LNCaP clone FGC (cell line): ENCODE data around the gene NUPR1.
"Not testable (repeated sequence)": the region's sequence is repeated elsewhere in the genome, so short reads cannot be mapped to it uniquely, and the experiment has no call there.

Experiments used
- DNase-seq: peaks from one replicate; pipeline ENCODE4 v3.0.0-alpha.2; 2011; ENCODE audit warnings: low read depth
- H3K4me3 ChIP-seq: 2 replicates; pipeline ENCODE4 v1.5.1; 2011; ENCODE audit warnings: mild to moderate bottlenecking, low read depth, low read length, control low read depth
- TF ChIP-seq, protein P1 (sequence below): IDR thresholded peaks from 2 replicates; pipeline ENCODE4 v1.5.1; 2012; ENCODE audit warnings: mild to moderate bottlenecking; ENCODE audit not compliant: control insufficient read depth, insufficient read depth; ENCODE audit errors: extremely low read depth

The NUPR1 gene

DNA sequence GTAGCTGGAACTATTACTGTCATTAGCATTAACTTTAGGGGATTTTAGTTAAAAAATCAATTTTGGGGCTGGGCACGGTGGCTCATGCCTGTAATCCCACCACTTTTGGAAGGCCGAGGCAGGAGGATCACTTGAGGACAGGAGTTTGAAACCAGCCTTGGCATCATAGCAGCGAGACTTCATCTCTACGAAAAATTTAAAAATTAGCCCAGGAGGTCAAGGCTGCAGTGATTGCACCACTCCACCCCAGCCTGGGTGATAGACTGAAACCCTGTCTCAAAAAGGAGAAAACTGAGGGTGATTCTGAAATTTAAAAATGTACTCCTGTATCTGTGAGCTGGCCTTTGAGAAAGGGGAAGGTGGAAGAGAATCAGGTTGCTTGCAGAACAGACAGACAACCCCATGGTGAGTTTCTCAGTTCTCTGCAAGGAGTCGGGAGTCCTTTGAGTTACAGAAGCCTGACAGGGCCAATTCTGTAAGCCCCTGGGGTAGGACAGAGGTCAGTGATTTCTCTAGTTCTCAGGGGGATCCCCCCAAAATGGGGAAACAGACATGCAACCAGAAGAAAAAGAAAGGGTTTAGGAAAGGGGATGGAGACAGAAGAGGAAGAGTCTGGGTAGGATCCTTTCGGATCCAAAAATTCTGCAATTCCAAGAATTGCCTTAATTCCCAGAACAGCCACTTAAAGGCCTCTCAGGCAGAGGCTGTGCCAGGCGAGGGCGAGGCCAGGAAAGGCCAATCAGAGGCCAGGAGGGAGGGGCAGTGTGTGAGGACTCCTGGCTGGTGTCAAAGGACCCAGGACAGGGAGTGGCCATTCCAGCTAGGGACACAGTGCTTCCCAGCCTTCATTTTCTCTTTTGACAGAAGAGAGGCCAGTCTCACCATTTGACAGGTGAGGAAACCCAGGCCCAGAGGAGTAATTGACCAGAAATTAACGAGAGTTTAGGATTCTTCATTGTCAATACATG lies 6.7 kb downstream of the NUPR1 start:
- DNase-seq = peak; percentile 51
- TF ChIP-seq, protein P1, sequence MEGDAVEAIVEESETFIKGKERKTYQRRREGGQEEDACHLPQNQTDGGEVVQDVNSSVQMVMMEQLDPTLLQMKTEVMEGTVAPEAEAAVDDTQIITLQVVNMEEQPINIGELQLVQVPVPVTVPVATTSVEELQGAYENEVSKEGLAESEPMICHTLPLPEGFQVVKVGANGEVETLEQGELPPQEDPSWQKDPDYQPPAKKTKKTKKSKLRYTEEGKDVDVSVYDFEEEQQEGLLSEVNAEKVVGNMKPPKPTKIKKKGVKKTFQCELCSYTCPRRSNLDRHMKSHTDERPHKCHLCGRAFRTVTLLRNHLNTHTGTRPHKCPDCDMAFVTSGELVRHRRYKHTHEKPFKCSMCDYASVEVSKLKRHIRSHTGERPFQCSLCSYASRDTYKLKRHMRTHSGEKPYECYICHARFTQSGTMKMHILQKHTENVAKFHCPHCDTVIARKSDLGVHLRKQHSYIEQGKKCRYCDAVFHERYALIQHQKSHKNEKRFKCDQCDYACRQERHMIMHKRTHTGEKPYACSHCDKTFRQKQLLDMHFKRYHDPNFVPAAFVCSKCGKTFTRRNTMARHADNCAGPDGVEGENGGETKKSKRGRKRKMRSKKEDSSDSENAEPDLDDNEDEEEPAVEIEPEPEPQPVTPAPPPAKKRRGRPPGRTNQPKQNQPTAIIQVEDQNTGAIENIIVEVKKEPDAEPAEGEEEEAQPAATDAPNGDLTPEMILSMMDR = no peak
- H3K4me3 ChIP-seq = no peak overlapping the region

DNA sequence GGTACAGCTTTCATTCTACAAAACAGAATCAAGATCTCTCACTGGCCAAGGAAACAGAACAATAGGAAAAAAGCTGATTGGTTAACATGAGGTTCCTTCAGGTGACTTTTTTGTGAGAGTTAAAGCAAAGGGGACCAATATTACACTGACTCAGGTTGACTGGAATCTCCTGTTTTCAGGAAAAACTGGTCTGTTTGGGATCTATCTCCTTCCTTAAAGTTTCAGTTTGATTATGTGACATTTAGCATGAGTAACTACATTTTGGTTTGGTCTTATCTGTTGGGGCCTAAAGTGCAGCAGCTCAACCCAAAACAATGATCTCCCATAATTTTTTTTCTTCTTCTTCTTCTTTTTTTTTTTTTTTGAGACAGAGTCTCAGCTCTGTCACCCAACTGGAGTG lies 9.7 kb downstream of the NUPR1 start:
- TF ChIP-seq, protein P1 = no peak
- no peak for DNase-seq
- H3K4me3 ChIP-seq = no peak overlapping the region

DNA sequence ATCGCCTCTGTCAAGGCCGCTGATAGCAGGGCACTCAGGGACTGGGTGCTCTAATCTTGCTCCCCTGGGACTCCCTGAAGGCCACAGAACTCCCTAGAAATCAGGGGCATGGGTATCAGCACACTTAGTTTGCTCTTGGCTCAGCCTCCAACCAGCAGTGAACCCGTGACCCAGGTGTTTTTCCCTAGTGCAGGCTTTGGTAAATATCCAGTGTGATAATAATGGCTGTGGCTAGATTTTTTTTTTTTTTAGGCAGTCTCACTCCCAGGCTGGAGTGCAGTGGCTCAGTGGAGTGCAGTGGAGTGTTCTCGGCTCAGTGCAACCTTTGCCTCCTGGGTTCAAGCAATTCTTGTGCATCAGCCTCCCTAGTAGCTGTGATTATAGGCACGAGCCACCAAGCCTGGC lies 10.3 kb downstream of the NUPR1 start:
- TF ChIP-seq, protein P1 = no peak
- H3K4me3 ChIP-seq = no peak overlapping the region
- DNase-seq = no peak

DNA sequence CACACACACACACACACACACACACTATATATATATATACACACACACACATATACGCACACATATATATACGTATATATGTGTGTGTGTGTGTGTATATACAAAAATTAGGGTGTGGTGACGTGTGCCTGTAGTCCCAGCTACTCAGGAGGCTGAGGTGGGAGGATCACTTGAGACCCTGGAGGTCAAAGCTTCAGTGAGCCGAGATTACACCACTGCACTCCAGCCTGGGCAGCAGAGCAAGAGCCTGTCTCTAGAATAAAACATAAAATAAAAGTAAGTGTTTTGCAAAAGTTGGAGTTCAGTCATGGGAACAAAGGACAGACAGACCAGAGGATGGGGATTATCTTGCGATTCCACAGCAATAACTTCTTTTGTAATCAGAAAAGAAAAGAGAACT lies 10.8 kb downstream of the NUPR1 start:
- H3K4me3 ChIP-seq = no peak overlapping the region
- TF ChIP-seq, protein P1 = no peak
- DNase-seq = no peak

DNA sequence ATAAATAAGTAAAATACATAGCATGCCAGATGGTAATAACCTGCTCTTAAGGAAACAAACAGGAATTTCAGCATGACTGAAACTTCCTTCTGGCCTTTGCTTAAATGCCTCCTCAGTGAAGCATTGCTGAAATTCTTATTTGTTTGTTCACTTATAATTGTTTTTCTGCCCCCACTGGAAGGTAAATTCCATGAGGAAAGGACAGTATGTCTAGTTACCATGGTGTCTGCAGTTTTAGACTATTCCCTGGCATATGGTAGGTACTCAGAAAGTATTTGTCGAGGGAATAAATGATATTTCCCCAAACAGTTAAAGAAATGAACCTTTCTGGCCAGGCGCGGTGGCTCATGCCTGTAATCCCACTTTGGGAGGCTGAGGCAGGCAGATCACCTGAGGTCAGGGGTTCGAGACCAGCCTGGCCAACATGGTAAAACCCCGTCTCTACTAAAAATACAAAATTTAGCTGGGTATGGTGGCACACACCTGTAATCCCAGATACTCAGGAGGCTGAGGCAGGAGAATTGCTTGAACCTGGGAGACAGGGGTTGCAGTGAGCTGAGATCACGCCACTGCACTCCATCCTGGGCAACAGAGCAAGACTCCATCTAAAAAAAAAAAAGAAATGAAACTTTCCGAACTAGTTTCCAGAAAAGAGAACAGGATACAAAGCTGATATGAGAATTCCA lies 11.5 kb downstream of the NUPR1 start:
- not testable (repeated sequence) for H3K4me3 ChIP-seq, DNase-seq

DNA sequence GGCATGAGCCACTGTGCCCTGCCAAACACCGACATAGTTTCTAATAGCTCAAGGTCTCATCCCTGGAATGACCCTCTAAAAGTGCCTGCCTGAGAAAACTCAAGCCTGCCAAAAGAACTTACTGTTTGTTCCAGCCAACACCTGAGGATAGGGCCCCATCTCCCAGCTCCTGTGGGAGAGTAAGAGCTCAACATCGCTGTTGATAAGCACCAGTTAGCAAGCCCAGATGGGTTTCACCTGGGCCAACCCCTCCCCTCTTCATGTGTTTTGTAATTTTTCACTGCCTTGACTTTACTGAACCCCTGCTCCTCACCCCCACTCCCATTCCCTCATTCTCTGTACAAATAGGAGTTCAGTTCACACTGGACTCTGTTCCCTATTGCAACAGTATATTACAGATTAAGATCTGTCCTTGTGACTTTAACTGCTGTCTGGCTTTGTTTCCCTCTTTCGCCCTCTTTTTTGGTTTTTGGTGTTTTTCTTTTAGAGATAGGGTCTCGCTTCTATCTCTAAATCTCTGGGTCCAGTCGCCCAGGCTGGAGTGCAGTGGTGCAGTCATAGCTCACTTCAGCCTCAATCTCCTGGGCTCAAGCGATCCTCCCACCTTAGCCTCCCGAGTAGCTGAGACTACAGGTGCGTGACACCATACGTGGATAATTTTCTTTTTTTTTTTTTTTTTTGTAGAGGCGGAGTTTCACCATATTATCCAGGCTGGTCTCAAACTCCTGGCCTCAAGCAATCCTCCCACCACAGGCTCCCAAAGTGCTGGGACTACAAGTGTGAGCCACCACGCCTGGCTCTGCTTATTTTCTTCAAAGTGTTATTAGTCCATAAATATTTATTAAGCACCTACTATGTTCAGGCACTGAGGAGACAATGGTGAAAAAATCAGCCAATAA lies 12.3 kb downstream of the NUPR1 start:
- DNase-seq = no peak
- no peak overlapping the region for H3K4me3 ChIP-seq
- TF ChIP-seq, protein P1 = no peak
